ENCODE data around the gene PHACTR1.

DNA sequence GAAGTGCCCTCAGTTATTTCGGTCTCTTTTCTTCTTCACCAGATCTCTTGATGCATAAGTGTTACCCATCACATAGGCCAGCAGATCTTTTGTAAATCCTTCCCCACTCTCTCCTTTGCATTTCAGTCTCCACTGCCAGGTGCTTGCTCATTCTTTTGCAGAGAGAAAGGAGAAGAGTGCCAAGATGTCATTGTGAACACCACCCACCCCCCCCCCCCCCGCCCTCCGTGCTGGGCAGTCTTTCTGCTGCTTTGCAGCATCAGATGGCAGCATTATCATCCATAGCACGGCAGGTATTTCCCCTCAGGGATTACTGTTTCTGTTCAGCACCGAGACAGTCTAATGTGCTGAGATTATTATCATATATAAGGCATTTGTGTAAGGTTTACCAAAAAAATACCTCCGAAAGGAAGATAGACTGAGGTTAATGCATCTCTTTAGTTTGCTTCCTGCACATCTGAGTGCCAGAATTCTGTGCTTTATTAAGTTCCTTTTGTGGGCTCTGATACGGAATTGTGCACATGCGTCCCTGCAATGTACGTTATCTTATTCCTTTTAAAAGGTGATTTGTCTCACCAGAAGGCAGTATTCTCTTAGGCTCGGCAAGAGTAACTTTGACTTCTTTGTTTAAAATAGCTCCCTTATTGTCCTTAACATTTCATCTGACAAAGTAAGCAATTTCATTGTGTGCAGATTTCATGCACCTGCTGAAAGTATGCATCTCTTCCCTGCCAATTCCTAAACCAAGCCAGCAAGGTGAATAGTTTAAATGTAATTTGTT lies 128.8 kb downstream of the PHACTR1 start:
- TF ChIP-seq POLR2AphosphoS5 (IDR thresholded peaks at IDR 0.05; ENCODE audit: borderline replicate concordance, low read depth, low read length) (no peak), EZH2 (IDR thresholded peaks at IDR 0.05) (no peak)

Measured in SK-N-MC (cell line).